ENCODE results near the gene FRS2. TPM values are rescaled to one million over a fixed set of nuclear protein-coding genes. Genes with fewer than 3 reads are reported as not detected.

FRS2 gene
- total and polyA plus RNA-seq, 9 of the 15 experiments (the other 6 are each of a cell fraction or from before 2014, with no cell fraction given): 1.0 to 9.1 (median 6.0) TPM

- peak; percentile 61; the same call in 1 of the 2 replicates for TF ChIP-seq ELF1 (tag; IDR thresholded peaks at IDR 0.05)
- peak; percentile 42; the same call in 1 of the 2 replicates for TF ChIP-seq SP1 (CRISPR knock-in tag; IDR thresholded peaks at IDR 0.05)
- TF ChIP-seq FOS (IDR thresholded peaks at IDR 0.05; ENCODE audit: extremely low read depth, insufficient read length): no peak
- no peak for TF ChIP-seq FOXJ3 (CRISPR knock-in tag; IDR thresholded peaks at IDR 0.05)
- no peak for TF ChIP-seq PTTG1 (tag; IDR thresholded peaks at IDR 0.05; ENCODE audit: low read depth)
- no peak for TF ChIP-seq ZFP1 (CRISPR knock-in tag; IDR thresholded peaks at IDR 0.05)
- no peak for TF ChIP-seq ARID2 (IDR thresholded peaks at IDR 0.05)
- TF ChIP-seq ZNF609 (CRISPR knock-in tag; IDR thresholded peaks at IDR 0.05; ENCODE audit: borderline replicate concordance): 0 out of 2 replicates have a peak, but pooled peaks have one; percentile 22
- no peak for TF ChIP-seq ATF2 (CRISPR knock-in tag; IDR thresholded peaks at IDR 0.05)
- TF ChIP-seq CTCFL (IDR thresholded peaks at IDR 0.05; ENCODE audit: borderline replicate concordance, insufficient read depth, low read depth, low read length, poor library complexity, severe bottlenecking): peak; percentile 19
- TF ChIP-seq ZSCAN29 (IDR thresholded peaks at IDR 0.05): 0 out of 2 replicates have a peak, but pooled peaks have one; percentile 27
- peak; percentile 55; the same call in 1 of the 2 replicates for TF ChIP-seq NCOA1 (IDR thresholded peaks at IDR 0.05; ENCODE audit: low read depth)
- TF ChIP-seq GABPA (tag; conservative IDR thresholded peaks at IDR 0.05; ENCODE audit: low read depth): peak; percentile 99
- TF ChIP-seq L3MBTL2 (IDR thresholded peaks at IDR 0.05): peak; percentile 23; the same call in 1 of the 2 replicates
- TF ChIP-seq BRF1 (IDR thresholded peaks at IDR 0.05; ENCODE audit: borderline replicate concordance, extremely low read depth, insufficient read length): no peak
- TF ChIP-seq MCM3 (IDR thresholded peaks at IDR 0.05): no peak
- no peak for TF ChIP-seq NFIX (CRISPR knock-in tag; IDR thresholded peaks at IDR 0.05; ENCODE audit: low read depth)
- TF ChIP-seq ZNF511 (CRISPR knock-in tag; IDR thresholded peaks at IDR 0.05): peak; percentile 59
- TF ChIP-seq ATF1 (CRISPR knock-in tag; IDR thresholded peaks at IDR 0.05): no peak
- TF ChIP-seq ATF1 (tag; IDR thresholded peaks at IDR 0.05): 0 out of 2 replicates have a peak, but pooled peaks have one; percentile 11
Observed at GRCh38 chr12:69470189-69471075, at the start of gene FRS2 (continued).

All from K562 (cell line).